H7 (cell line): ENCODE results near the gene IGFALS. TPM values are rescaled to one million over a fixed set of nuclear protein-coding genes. Genes with fewer than 3 reads are reported as not detected.

Experiments
- DNase-seq: peaks from one replicate; pipeline ENCODE4 v3.0.0; 2012
- H3K27me3 ChIP-seq: 2 replicates; pipeline ENCODE4 v1.6.0; 2011; ENCODE audit warnings: mild to moderate bottlenecking, low read length; ENCODE audit not compliant: control insufficient read depth, insufficient read depth
- H3K36me3 ChIP-seq: replicated peaks from 2 replicates; pipeline ENCODE4 v1.5.1; 2011; ENCODE audit warnings: low read length; ENCODE audit not compliant: control insufficient read depth, insufficient read depth
- H3K4me3 ChIP-seq: 2 replicates; pipeline ENCODE4 v1.5.1; 2011; ENCODE audit warnings: low read depth, mild to moderate bottlenecking, control low read depth, low read length, moderate library complexity; ENCODE audit not compliant: insufficient read depth
- total RNA-seq: library from RNA; depleted of rRNA; stranded (reverse); fragments of >200 nt; shearing (Covaris generic); gene quantifications from 2 replicates; pipeline ENCODE4 v1.2.3, GENCODE V29; 2014

IGFALS gene
- total RNA-seq, 1 experiment from 2014 or later: not detected

DNA sequence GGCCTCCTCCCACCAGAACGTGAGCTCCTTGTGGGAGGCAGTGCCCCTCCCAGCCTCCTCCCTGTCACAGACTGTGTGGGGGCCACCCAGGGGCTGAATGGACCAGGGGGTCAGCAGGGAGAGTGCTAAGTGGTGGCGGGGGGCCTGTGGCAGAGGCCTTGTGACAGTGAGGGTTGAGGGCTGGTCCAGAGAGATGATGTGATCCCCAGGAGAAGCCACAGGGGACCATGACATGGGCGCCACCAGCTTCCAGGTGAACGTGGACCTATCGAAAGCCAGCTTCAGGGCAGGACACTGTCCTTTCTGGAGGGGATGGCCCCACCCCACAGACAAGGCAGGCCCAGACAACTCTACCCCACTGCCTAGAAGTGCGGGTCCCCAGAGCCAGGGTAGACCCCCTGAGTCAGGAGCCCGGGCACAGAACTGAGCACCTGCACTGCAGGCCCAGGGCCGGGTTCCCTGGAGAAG, 14.2 kb downstream of the IGFALS start:
- DNase-seq: no peak
- peaks cover 2% of the 10 kb centered on the region for H3K36me3 ChIP-seq
- no peaks in the 10 kb centered on the region for H3K27me3 ChIP-seq
- H3K4me3 ChIP-seq: no peak overlapping the region

DNA sequence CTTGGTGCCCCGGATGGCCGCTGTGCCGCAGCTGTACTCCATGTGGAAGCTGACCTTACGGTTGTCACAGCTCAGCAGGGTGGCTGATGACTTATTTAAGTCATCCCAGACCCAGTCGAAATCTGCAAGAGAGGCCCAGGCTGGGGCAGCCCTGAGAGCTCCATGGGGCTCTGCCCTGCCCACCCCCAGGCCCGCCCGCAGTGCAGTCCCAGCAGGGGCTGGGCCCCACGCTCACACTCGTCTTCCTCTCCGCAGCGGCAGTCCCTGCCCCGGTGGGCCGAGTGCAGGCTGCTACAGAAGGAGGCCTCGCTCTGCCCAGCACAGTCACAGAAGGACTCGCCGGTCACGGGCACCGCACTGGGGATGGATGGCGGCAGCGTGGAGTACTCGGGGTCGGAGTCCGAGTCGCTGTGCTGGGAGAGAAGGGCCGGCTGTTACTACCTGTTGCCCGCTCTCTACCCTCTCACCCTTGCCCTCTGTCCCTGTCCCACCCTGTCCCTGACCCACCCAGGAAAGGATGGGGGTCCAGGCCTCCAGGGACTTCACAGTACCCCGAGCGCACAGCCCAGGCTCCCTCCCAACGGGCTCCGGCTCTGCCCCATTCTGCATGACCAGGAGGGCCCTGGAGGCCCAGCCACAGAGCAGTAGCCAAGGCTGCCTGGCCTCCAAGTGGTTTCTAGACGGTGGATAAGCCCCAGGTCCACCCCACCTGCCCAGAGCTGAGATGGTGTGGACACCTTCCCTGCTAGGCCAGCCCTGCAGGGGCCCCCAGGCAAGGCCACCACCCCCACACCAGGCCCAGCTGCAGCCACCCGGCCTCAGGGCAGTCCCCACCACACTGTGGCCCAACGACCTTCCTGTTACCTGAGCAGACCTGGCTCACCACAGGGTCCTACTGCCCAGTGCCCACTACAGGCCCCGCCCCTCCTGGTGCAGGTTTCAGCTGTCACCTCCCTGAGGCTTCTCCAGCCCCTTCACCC, 15.0 kb downstream of the IGFALS start:
- DNase-seq: no peak
- H3K36me3 ChIP-seq: peaks cover 2% of the 10 kb centered on the region
- H3K4me3 ChIP-seq: no peak overlapping the region
- no peaks in the 10 kb centered on the region for H3K27me3 ChIP-seq

DNA sequence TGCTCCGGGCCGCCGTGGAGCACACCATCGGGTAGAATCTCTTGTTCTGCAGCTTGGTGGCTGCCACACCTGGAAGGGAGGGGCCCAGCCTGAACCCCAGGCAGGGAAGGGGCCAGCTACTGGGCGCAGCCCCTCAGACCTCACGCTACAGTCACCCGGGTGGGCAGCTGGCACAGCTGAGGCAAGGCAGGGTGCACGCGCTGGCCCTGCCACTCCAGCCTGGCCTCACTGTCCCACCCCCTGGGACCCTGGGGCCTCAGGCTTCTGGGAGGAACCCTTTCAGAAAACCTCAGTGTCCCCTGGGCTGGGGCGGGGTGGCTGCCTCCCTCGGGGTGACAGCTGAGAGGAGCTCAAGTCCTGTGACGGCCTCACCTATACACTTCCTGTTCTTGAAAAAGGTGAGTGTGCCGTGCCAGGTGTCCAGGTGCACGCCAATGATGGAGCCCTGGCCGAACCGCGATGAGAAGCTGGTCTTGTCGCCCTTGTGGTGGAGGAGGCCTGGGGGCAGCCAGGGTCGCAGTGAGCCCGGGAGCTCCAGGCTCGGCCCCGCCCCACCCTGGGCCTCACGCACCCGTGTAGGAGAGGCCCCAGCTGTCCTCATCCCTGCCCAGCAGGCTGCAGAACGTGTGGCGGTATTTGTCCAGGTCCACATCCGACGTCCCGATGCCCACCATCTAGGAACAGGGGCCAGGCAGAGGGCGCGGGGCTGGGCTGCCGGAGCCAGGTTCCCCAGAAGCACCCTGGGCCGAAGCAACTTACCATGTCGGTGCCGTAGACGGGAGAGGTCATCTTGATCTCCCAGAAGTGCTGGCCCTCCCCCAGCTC, 15.9 kb downstream of the IGFALS start:
- Histone ChIP-seq H3K4me3 (no peak overlapping the region), H3K27me3 (no peaks in the 10 kb centered on the region), H3K36me3 (peaks cover 2% of the 10 kb centered on the region)
- DNase-seq: no peak

DNA sequence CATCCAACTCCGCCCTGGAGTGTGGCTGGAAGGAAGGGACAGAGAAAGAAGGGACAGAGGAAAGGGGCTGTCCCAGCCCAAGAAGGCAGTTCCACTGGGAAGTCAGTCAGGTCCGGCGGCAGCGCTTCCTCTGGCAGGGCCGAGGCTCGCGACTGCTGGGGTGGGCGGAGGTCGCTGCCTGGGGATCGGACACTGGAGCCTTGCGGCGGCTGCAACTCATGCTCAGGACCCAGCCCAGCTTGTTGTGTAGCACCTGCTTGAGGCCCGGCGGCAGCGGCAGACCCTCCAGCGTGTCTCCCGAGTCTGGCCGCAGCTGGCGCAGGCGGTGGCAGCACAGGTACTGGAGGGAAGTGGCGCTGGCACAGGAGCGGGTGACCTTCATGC, 16.5 kb downstream of the IGFALS start:
- no peak for DNase-seq

DNA sequence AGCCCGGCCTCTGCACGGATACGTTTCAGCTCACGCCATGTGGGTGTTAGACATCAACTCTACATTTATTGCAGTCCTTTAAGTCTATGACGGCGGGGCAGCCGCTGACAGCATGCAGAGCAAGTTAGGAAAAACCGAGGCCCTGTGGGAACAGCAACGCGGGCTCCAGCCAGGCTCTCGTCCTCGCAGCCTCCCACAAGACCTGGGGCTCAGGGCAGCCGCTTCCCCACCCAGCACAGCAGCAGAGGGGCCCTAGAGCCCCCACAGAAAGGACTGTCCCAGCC, 16.9 kb downstream of the IGFALS start:
- no peaks in the 10 kb centered on the region for H3K27me3 ChIP-seq
- no peak overlapping the region for H3K4me3 ChIP-seq
- H3K36me3 ChIP-seq: peaks cover 2% of the 10 kb centered on the region
- no peak for DNase-seq

More for the DNA sequence above, 16.5 kb downstream of the IGFALS start:
- no peaks in the 10 kb centered on the region for H3K27me3 ChIP-seq
- H3K36me3 ChIP-seq: peaks cover 2% of the 10 kb centered on the region
- no peak overlapping the region for H3K4me3 ChIP-seq

DNA sequence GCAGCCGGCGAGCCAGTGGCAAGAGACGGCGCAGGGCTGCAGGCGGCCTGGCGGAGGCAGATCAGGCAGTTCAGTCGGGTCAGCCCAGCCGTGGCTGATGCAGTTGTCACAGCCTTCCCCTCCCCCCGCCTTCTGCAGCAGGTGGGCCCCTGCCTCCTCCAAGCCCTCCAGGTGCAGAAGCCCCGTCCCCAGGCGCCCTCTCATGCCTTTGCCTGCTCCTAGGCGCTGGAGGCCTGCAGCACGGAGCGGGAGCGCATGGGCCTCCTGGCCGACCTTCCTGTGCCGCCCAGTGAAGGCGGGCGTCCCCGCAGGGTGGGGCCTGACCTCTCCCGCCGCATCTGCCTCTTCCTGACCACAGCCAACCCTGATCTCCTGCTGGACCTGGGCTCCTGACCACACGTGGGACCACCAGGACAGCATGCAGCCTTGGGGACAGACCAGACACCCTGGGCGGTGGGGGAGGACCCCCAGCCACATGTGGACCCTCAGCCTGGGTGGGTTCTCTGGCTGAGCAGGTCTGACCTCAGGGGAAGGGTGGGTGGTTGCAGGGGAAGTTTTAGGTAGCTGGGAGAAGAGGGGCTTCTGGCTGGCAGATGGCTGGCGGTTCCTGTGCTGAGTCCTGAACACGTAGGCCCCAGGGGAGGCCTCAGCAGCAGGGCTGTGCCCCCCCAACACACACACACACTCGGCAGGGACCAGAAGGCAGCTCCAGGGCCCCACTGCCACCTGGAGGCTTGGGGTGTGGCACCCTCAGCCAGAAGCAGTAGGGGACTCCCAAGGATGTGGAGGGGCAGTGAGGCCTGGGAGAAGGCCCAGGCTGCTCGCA, 17.4 kb downstream of the IGFALS start:
- H3K4me3 ChIP-seq: no peak overlapping the region
- no peak for DNase-seq
- H3K27me3 ChIP-seq: no peaks in the 10 kb centered on the region
- H3K36me3 ChIP-seq: peaks cover 2% of the 10 kb centered on the region

DNA sequence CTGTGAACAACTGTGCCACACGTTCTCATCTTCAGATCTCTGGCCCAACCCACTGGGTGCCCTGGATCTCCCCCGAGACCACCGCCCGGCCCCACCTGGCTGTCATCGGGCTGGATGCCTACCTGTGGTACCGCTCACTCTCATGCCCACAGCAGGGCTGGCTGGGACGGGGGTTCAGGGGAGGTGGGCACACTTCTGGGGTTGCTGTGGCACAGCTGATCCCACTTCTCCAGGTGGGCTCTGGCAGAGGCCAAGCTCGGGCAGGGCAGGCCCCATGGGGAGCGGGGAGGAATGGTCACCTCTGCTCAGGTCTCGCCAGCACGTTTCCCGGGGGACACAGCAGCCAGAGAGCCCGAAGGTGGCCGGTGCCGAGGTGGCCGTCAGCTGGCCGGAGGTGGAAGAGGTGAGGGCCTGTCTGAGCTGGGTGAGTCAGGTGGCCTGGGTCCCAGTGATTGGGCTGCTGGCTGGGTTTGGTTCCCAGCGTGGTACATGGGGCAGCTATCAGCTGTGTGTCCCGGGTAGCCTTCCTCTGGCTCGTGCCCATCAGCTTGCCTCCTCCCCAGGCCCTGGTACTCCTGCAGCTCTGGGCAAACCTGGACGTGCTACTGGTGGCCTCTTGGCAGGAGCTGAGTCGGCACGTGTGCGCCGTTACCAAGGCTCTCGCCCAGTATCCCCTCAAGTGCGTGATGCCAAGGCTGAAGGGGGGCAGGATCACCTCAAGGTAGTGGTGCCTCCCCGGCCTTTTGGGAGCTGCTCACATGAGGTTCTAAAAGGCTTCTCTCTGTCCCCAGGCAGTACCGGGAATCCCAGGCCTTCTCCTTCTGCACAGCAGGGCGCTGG, 18.3 kb downstream of the IGFALS start:
- no peak for DNase-seq
- Histone ChIP-seq H3K27me3 (no peaks in the 10 kb centered on the region), H3K36me3 (no peaks in the 10 kb centered on the region; the same call in none of the 2 replicates), H3K4me3 (no peak overlapping the region)

DNA sequence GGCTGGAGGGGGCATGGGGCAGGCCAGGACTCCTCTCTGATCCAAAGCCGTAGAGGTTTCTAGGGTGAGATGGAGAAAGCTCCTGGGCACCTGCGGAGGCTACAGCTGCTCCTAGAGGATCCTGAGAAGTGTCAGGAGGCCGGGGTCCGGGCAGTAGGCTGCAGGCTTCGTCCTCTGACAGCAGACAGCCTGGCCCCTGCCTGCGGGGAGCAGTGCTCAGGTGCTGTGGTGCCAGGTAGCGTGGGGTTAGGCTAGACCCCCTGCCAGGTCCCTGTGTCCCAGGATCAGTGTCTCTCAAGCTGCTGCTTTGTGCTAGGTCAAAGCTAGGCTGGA, 19.1 kb downstream of the IGFALS start:
- Histone ChIP-seq H3K36me3 (no peaks in the 10 kb centered on the region; the same call in none of the 2 replicates), H3K27me3 (no peaks in the 10 kb centered on the region), H3K4me3 (no peak overlapping the region)
- no peak for DNase-seq

DNA sequence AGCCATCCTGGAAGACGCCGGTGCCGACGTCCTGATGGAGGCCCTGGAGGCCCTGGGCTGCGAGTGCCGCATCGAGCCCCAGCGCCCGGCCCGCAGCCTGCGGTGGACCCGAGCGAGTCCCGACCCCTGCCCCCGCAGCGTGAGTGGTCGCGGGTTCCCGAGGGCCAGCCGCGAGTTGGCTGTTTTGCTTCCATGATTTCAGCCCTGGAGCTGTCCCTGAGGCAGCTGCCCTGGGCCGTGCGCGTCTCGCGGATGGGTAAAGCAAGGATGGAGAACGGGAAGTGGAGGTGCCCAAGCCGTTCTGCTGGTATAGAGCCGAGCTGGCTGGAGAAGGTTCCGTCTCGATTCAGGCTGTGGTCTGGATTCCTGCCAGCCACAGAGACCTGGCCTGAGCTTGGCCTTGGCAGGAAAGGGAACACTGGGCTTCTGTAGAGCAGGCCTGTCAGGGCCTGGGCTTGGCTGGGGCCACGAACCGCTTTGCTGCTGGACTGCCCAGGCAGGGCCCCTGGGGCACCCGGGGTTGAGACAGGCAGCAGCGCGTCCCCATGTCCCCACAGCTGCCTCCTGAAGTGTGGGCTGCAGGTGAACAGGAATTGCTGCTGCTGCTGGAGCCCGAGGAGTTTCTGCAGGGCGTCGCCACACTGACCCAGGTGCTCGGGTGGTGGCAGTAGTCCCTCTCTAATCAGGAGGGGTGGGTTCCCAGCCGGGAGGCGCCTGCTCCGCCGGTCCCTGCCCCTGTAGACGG, 19.6 kb downstream of the IGFALS start:
- DNase-seq: no peak
- Histone ChIP-seq H3K36me3 (no peaks in the 10 kb centered on the region; the same call in none of the 2 replicates), H3K27me3 (no peaks in the 10 kb centered on the region), H3K4me3 (peak overlapping the region; percentile 98)

DNA sequence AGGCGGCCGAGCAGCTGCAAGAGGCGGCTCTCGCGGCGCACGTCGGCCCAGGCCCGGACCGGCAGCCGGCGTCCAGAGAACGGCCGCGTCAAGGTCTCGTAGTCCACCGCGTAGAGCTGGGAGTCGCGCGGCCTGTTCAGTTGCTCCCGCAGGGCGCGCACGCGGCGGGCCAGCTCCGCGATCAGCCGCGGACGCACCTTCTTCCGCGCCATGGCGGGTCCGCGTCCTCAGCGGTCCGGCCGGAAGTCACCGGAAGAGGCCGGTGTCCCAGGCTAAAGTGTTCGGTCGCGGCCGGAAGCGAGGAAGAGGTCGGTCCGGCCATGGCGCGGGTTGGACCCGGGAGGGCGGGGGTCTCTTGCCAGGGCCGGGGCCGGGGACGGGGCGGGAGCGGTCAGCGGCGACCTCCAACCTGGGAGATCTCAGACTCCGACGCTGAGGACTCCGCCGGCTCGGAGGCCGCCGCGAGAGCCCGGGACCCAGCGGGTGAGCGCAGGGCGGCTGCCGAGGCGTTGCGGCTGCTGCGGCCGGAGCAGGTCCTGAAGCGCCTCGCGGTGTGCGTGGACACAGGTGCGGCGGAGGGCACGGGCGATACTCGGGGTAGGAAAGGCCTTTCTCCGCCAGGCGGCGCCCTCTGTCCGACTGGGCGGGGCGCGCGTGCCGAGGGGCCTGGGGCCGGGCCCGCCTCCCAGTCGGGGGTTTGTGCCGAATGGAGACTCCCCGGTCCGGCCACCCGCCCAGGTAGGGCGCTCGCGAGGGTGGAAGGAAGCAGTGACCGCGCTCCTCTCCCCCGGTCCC, 20.4 kb downstream of the IGFALS start, which contains the start of gene MRPS34:
TSS of gene MRPS34 (minus strand) at position 227 of the 795 bp plus-strand sequence. CDS start at position 212, 15 bp downstream.
- peak; percentile 98 for DNase-seq
- no peaks in the 10 kb centered on the region for H3K27me3 ChIP-seq
- peak within 1 kb of the TSS; percentile 98 for H3K4me3 ChIP-seq
- H3K36me3 ChIP-seq: no peaks in the 10 kb centered on the region; the same call in none of the 2 replicates

DNA sequence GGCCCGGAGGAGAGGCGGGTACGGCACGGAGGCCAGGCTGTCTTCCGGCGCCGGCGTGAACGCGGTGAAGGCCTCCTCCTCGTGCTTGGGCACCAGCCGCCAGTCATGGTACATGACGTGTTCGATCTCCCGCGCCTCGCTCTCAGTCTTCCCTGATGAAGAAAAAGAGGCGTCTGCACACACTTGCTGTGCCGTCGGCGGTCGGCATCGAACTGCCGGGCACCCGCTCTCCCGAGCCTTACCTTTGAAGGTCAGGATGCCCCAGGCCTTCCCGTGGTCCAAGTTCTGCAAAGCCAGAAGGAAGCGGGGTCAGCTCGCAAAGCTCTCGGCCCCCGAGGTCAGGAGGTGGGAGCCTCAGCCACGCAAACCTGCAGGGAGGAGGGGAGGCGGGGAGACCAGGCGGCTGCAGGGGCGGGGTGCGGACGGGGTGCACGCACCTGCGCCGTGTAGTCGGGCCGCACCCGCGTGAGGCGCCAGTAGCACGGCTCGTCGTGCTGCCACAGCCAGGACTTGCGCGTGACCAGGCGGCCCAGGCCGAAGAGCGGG, 21.1 kb downstream of the IGFALS start, which contains the start of gene EME2:
TSS of gene EME2 (plus strand) at position 449 of the 546 bp plus-strand sequence. CDS start 418 bp downstream, outside the sequence.
- Histone ChIP-seq H3K27me3 (no peaks in the 10 kb centered on the region), H3K4me3 (peak within 1 kb of the TSS; percentile 98), H3K36me3 (no peaks in the 10 kb centered on the region; the same call in none of the 2 replicates)
- peak; percentile 81 for DNase-seq

DNA sequence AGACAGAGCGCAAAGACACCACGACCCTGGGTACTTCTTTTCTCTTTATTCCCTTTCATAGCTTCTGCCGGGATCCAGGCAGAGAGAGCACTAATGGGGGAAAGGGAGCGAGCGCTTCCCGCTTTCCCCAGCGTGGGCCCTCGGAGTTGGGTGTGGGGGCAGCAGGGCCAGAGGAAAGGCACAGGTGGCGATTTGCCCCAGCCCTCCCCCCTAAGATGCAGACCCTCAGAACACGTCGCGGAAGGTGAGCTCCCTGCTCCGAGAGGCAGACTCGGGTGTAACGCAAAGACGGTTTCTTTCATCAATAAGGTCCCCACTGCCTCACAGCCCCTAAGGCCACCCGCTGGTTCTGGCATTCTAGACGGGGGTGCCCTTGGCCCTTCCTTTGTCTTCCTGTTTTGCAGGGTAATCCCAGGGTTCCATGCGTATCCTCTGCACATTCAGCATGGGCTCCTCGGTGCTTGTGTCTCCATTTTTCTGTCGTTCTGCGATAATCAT, 21.6 kb downstream of the IGFALS start:
- Histone ChIP-seq H3K4me3 (peak overlapping the region; percentile 98), H3K36me3 (no peaks in the 10 kb centered on the region; the same call in none of the 2 replicates), H3K27me3 (no peaks in the 10 kb centered on the region)
- peak; percentile 85 for DNase-seq
